HG03378 (cell line): ENCODE measurements around the gene HDAC9.

Experiments
- ATAC-seq: cut with Tn5 transposase; IDR thresholded peaks from one replicate; pipeline ENCODE4 v1.9.1; 2021; ENCODE audit warnings: mild to moderate bottlenecking, moderate library complexity; ENCODE audit not compliant: unreplicated experiment

The HDAC9 gene

DNA sequence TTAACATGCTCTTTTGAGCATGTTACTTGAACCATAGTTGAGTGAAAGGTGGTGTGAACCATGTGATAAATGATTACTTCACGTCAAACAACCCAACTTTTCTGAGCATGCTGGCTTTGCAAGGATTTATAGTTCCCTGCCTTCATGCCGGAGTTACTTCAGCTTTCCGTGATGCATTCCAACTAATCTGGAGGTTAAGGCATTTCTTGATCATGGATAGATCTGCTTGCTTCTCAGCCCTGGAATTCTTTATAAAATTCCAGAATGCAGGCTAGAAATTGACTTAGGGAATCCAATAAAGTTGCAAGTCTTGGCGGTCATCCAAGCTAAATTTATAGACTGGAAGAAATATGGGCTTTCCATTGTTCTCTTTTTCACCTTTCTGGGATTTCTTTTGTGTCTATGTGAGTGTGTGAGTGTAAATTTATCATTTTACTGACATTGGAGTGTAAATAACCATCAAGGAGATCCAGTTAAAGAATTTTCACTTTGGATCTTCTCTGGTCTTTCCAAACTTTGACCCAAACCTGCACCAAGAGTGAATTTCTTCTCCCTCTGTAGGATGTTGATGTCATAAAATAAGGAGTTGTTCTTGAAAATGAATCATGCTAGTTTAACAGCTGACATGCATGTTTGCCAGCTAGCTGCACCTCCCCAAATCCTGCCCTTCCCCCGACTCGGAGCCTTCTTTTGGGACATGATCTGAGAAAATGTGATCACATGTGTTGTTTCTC, 332.9 kb downstream of the HDAC9 start:
- no peak for ATAC-seq

DNA sequence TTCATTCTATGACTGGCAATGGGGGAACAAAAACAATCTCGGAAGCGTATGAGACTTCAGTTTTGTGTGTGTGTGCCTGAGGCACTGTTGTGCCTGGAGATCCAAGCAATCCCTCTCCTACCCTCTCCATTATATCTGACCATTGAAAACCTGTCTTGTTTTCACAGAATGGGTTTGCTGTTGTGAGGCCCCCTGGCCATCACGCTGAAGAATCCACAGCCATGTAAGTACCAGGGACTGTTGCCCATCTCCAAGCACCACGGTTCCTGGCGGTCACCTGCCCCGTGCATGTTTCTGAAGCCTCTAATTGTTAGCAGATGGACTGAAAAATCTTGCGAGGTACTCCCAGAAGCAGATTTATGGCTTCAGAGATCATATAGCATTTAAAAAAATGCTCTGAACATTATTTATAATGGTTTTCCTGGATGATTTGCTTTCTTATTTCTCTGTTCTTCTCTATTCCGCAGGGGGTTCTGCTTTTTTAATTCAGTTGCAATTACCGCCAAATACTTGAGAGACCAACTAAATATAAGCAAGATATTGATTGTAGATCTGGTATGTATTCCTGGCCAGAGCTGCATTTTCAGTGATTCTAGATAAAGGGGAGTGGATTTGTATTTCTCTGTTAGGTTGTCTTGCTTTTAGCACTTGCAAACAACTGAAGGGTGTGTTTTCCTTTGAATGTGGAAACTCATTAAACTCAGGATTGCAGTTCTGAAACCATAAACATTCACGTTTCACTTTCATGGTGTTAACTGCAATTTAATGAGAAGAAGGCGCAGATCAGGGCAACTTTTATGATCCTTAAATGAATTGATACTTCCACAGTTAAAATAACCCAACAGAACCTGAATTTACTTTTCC, 333.7 kb downstream of the HDAC9 start:
- ATAC-seq: no peak

DNA sequence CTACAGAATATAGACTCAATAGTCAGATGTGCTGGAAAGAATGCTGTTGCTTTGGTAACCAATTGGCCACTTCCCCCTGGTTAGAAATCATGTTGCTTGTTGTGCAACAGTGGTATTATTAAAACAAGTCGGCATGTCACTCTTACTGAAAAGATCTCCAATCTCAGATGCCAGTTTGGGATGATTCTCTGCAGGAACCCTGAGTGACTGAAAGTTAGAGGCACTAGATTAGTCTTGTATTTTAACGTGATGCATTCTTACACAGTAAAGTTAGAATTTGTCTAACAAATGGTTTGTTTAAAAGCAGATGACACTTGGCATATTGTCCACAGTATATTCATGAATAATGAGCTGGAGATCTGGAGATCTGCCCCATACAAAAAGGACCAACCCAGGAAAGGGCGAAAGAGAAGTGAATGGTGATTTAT, 334.3 kb downstream of the HDAC9 start:
- ATAC-seq: no peak

- ATAC-seq: no peak
Measured at GRCh38 chr7:18831419-18831818, 335.9 kb downstream of the HDAC9 start.

GRCh38 chr7:18831943-18832342, 336.4 kb downstream of the HDAC9 start:
- no peak for ATAC-seq

GRCh38 chr7:18834577-18834976, 339.0 kb downstream of the HDAC9 start:
- no peak for ATAC-seq

- no peak for ATAC-seq
Measured at GRCh38 chr7:18835001-18835690, 339.6 kb downstream of the HDAC9 start.

- no peak for ATAC-seq
Measured at GRCh38 chr7:18843979-18844378, 348.4 kb downstream of the HDAC9 start.

GRCh38 chr7:18844735-18845134, 349.2 kb downstream of the HDAC9 start:
- ATAC-seq: no peak

- no peak for ATAC-seq
Measured at GRCh38 chr7:18845700-18846099, 350.2 kb downstream of the HDAC9 start.

DNA sequence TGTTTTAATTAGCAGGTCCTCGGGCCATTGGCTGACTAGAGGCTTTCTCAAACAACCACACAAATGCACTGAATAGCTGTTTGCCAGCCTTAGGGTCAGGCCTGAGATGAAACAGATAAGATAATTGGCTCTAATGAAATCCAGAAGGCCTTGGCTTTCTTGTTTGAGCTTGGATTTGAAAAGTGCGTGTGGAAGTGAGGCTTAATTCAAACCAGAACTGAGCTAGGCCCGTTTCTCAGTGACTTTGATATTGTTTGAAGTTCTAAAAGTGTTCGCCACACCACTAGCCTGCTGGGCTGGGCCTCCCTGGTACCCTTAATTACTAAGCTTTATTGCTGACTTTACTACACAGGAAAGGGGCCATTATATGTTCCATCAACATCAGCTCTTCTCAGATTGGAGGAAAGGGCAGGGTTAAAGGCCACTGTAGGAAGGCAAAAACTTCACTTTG, 351.2 kb downstream of the HDAC9 start:
- no peak for ATAC-seq

- no peak for ATAC-seq
Measured at GRCh38 chr7:18849130-18849529, 353.6 kb downstream of the HDAC9 start.

DNA sequence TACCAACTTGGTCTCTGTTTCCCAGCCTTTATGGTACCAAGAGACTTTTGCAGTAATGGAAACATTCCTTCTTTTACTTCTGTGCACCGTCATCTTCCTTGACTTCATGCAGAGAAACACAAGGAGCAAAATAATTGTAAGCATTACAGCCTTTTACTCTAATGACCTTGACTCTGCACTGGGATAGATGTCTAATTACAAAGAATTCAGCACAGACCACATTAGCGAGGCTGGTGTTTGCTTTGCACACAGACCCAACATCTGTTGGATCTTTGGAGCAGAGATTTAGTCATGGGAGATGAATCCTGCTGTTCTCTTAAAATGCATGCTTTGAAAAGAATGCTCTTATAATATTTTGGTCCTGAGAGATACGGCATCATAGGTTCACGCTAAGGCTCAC, 360.2 kb downstream of the HDAC9 start:
- no peak for ATAC-seq

- no peak for ATAC-seq
Measured at GRCh38 chr7:18858232-18858631, 362.7 kb downstream of the HDAC9 start.

GRCh38 chr7:18859318-18859717, 363.8 kb downstream of the HDAC9 start:
- ATAC-seq: no peak

- no peak for ATAC-seq
Measured at GRCh38 chr7:18860221-18860620, 364.7 kb downstream of the HDAC9 start.

DNA sequence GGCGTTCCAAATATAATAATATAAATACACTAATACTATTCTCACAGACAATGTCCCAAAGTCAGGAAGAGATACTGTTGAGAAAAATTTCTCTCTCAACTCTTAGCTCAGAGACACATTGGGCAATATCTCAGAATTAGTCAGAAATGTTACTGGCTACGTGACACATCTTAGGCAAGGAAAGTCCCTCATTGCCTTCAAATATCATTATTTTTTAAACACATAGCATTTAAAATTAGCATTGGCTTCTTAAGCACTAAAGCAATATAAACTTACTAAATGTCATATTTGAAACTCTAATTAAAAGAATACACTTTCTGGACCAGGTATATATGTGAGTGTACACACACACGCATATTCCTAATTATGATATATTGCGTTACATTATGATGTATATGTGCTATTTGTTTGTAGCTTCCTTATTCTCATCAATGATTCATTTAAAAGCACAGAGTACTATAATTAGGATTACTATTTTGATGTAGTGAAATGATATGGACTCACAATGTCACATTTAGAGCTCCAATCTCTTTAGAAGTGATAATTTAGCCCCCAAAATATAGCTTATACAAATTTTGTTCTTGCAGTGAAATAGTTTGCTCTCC, 366.1 kb downstream of the HDAC9 start:
- ATAC-seq: peak; percentile 91

DNA sequence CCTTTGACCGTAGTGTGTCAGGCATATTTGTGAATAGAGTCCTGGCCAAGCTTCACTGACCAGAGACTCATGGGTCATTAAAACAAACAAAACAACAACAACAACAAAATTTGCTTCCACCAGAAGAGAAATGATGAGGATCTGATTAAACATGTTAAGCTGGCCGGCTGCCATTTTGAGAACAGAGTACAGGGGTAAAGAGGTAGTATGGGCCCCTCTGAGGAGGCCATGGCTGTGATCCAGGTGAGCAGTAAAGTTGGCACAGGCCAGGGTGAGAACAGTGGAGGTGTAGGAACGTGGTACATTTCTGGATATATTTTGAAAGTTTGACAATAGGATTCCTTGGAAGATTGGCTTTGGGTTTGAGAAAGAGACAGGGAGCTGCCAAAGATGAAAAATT, 369.4 kb downstream of the HDAC9 start:
- ATAC-seq: no peak

DNA sequence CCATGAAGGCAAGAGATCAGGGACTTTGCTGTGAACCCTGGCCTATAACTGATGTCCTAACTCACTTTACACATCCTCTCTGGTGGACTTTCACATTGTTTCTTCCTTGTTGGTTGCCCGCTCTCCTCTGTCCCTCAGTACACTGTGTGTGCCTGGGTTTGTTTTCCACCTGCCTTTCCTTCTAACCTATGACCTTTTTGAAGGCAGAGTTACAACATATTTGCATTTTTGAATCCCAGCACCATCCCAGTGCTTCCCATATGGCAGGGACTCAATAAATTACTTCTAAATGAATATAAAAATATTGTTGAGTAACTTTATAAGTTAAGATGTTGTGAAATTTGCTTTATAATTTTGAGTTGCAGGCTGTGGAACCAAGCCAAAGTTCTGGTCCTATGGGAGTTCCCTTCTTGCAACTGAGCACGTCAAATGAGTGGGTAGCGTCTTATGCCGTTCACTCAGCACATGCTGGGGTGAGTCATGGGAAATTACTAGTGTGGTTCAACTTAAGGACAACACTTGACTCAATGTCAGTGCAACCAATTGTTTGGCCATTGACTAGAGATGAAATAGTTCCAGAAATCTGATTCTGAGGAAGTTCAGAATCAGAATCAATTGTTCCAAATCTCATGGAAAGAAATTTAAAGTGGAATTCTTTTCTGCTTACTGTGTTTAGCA, 370.9 kb downstream of the HDAC9 start:
- peak; percentile 97 for ATAC-seq

DNA sequence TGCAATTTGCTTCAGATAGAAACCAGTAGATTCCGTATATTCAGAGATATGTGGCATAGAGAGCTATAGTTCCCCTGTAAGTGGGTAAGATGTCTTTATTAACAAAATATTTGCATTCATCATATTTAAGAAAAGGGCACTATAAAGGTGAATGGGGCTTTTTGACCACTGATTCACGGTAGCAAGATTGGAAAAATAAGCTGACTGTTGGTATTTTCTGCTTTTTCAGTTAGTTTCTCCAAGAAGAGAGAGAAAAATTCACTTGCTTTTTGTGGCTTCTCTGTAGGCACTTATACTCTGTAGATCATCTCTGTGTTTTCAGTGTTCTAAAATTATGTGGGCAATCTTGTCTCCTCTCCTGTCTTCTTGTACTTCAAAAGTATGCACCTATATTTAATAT, 376.8 kb downstream of the HDAC9 start:
- no peak for ATAC-seq
